Endothelial cell of umbilical vein (primary cell): ENCODE data around the gene IQGAP3. TPM values are rescaled to one million over a fixed set of nuclear protein-coding genes. Genes with fewer than 3 reads are reported as not detected.

Experiments
- BruUV-seq: library from RNA; stranded (reverse); fragments of 400-500 nt; replicated peaks from 2 replicates; lab custom pipeline; 2021; lab: Mats Ljungman, UMichigan
- CTCF ChIA-PET: fragments of 300-600, 350-600 bp; sonication (Branson Sonifier 250); formaldehyde crosslinking; loops from one replicate; lab custom pipeline; 2021; ENCODE audit warnings: antibody characterized with exemption, inconsistent platforms; lab: Charles Lee
- POLR2A ChIA-PET: fragments of 300-600, 350-600 bp; sonication (Branson Sonifier 250); formaldehyde crosslinking; loops from one replicate; lab custom pipeline; 2021; ENCODE audit warnings: antibody characterized with exemption, inconsistent platforms; lab: Charles Lee
- DNase-seq: peaks from one replicate; pipeline ENCODE4 v3.0.0-alpha.2; 2011; ENCODE audit warnings: low read depth, low spot score
- FAIRE-seq: peaks from 2 replicates; lab custom pipeline; 2011; peaks lifted over from hg19 to GRCh38; lab: Jason Lieb, UNC
- H2AFZ ChIP-seq: 2 replicates; pipeline ENCODE4 v1.6.0; 2012; ENCODE audit warnings: low read depth, low read length, control low read depth, inconsistent platforms
- H3K27ac ChIP-seq: 2 replicates; pipeline ENCODE4 v1.5.1; 2011; ENCODE audit warnings: low read depth, mild to moderate bottlenecking, control low read depth, low read length, moderate library complexity; ENCODE audit not compliant: insufficient read depth
- H3K27me3 ChIP-seq, 2 experiments: 2 replicates each; pipeline versions ENCODE4 v1.6.0 to v1.6.1; 2011; ENCODE audit warnings: low read length in 2 of 2, mixed read lengths in 1 of 2; ENCODE audit not compliant: control insufficient read depth in 2 of 2, insufficient read depth in 2 of 2
- H3K36me3 ChIP-seq, 2 experiments: 2 replicates in 1 of 2; 3 replicates in 1 of 2; pipeline ENCODE4 v1.5.1; 2011; ENCODE audit warnings: low read length in 2 of 2, mild to moderate bottlenecking in 1 of 2, moderate library complexity in 1 of 2; ENCODE audit not compliant: control insufficient read depth in 2 of 2, insufficient read depth in 2 of 2; ENCODE audit errors: extremely low read depth in 1 of 2
- H3K4me1 ChIP-seq: 3 replicates; pipeline ENCODE4 v1.5.1; 2011; ENCODE audit warnings: mild to moderate bottlenecking, low read length; ENCODE audit not compliant: control insufficient read depth, insufficient read depth; ENCODE audit errors: extremely low read depth
- H3K4me2 ChIP-seq: 2 replicates; pipeline ENCODE4 v1.6.1; 2011; ENCODE audit warnings: low read length, control low read depth, mixed read lengths; ENCODE audit not compliant: insufficient read depth
- H3K4me3 ChIP-seq, 3 experiments: fragments of 200-600 bp in 1 of 3; sonication (generic), shearing (Covaris generic) in 1 of 3; replicated peaks in 1 of 3; 2 replicates each; pipeline ENCODE4 v1.5.1; 2011 to 2016; ENCODE audit warnings: control low read depth in 3 of 3, low read length in 3 of 3, mild to moderate bottlenecking in 2 of 3, inconsistent platforms in 1 of 3, low read depth in 1 of 3, moderate library complexity in 1 of 3; ENCODE audit not compliant: insufficient read depth in 1 of 3
- H3K79me2 ChIP-seq: 2 replicates; pipeline ENCODE4 v1.6.0; 2012; ENCODE audit warnings: low read length, inconsistent platforms; ENCODE audit not compliant: control insufficient read depth, insufficient read depth
- H3K9ac ChIP-seq: replicated peaks from 2 replicates; pipeline ENCODE3; 2011; ENCODE audit warnings: low read length, control low read depth; ENCODE audit not compliant: insufficient read depth; ENCODE audit errors: extremely low read depth
- H3K9me1 ChIP-seq: replicated peaks from 3 replicates; pipeline ENCODE4 v1.6.0; 2011; ENCODE audit warnings: mild to moderate bottlenecking, low read length; ENCODE audit not compliant: control insufficient read depth, insufficient read depth; ENCODE audit errors: extremely low read depth
- H3K9me3 ChIP-seq: replicated peaks from 2 replicates; pipeline ENCODE4 v1.5.1; 2012; ENCODE audit warnings: low read length, inconsistent platforms; ENCODE audit not compliant: control insufficient read depth, insufficient read depth
- H4K20me1 ChIP-seq: replicated peaks from 2 replicates; pipeline ENCODE3; 2011; ENCODE audit warnings: mild to moderate bottlenecking, low read length; ENCODE audit not compliant: control insufficient read depth, insufficient read depth; ENCODE audit errors: extremely low read depth
- CTCF ChIP-seq, 2 donors: IDR thresholded peaks; 1 replicate in 1 of 2; 2 replicates in 1 of 2; pipeline ENCODE4 v1.5.1; 2011; ENCODE audit warnings: low read length in 2 of 2, mild to moderate bottlenecking in 2 of 2, moderate library complexity in 2 of 2, control low read depth in 1 of 2, inconsistent platforms in 1 of 2, low read depth in 1 of 2; ENCODE audit not compliant: insufficient read depth in 1 of 2; ENCODE audit errors: extremely low read depth in 1 of 2
- EZH2 ChIP-seq: IDR thresholded peaks from 2 replicates; pipeline ENCODE4 v1.6.1; 2012; ENCODE audit warnings: borderline replicate concordance, low read depth, mild to moderate bottlenecking, moderate library complexity, low read length, inconsistent platforms; ENCODE audit not compliant: severe bottlenecking
- FOS ChIP-seq: IDR thresholded peaks from 2 replicates; pipeline ENCODE4 v1.6.1; 2011; ENCODE audit warnings: mild to moderate bottlenecking, low read length, moderate library complexity, borderline replicate concordance; ENCODE audit not compliant: insufficient read depth
- GATA2 ChIP-seq: IDR thresholded peaks from 2 replicates; pipeline ENCODE4 v1.7.0; 2011; ENCODE audit warnings: low read depth, mild to moderate bottlenecking, moderate library complexity, mixed read lengths, low read length; ENCODE audit not compliant: insufficient read length, insufficient read depth
- JUN ChIP-seq: IDR thresholded peaks from 2 replicates; pipeline ENCODE4 v1.6.1; 2011; ENCODE audit warnings: borderline replicate concordance, low read depth; ENCODE audit not compliant: insufficient read length, insufficient read depth
- MAX ChIP-seq: IDR thresholded peaks from 2 replicates; pipeline ENCODE4 v1.6.1; 2011; ENCODE audit not compliant: insufficient read depth, insufficient read length
- MYC ChIP-seq: IDR thresholded peaks from one replicate; pipeline ENCODE4 v1.6.1; 2011; ENCODE audit warnings: mild to moderate bottlenecking, low read depth, low read length
- POLR2A ChIP-seq: IDR thresholded peaks from 2 replicates; pipeline ENCODE4 v1.6.1; 2012; ENCODE audit warnings: low read depth, mild to moderate bottlenecking, control low read depth, low read length
- POLR2AphosphoS5 ChIP-seq: IDR thresholded peaks from 2 replicates; pipeline ENCODE4 v1.6.1; 2012; ENCODE audit warnings: low read depth, mild to moderate bottlenecking, control low read depth, low read length, moderate library complexity; ENCODE audit not compliant: insufficient read depth
- dilution Hi-C: fragments of 300-500 bp; cut with MboI; formaldehyde crosslinking; loops from one replicate; pipeline ENCODE4 v1.15.0; 2019; ENCODE audit warnings: low sequenced_read_pairs; ENCODE audit not compliant: extremely low pct_ligation_motif_present
- intact Hi-C: fragments of 100-400 bp; cut with micrococcal nuclease; formaldehyde crosslinking; loops from one replicate; pipeline ENCODE4 v1.10.0; 2022
- polyA plus RNA-seq, 4 experiments: library from polyadenylated mRNA; depleted of rRNA in 3 of 4; stranded (reverse) in 3 of 4; unstranded in 1 of 4; fragments of >200 nt; gene quantifications; 2 replicates each; pipeline versions ENCODE4 v1.2.1 to v1.2.3, GENCODE V29; 2011 to 2012; ENCODE audit warnings: missing spikeins in 1 of 4
- total RNA-seq: library from RNA; stranded (reverse); gene quantifications from 2 replicates; pipeline ENCODE4 v1.2.3, GENCODE V29; 2021

The IQGAP3 gene
- total and polyA plus RNA-seq, 2 donors (not counting 3 experiments of a cell fraction or from before 2014, with no cell fraction given): 28.3 to 60.7 TPM

GRCh38 chr1:156560585-156561163 lies 11.7 kb downstream of the IQGAP3 start:
- dilution Hi-C loops: no loop called here
- no peaks in the 10 kb centered on the region for H3K27me3 ChIP-seq
- H4K20me1 ChIP-seq: no peaks in the 10 kb centered on the region
- no peak overlapping the region for H3K27ac ChIP-seq
- no peak overlapping the region for H2AFZ ChIP-seq
- TF ChIP-seq MAX: no peak
- no peak for TF ChIP-seq JUN
- no peak for TF ChIP-seq EZH2
- no peak for TF ChIP-seq POLR2A
- TF ChIP-seq GATA2: no peak
- TF ChIP-seq CTCF (IDR thresholded peaks at IDR 0.05; ENCODE audit: extremely low read depth in 1 of 2, insufficient read depth in 1 of 2, low read depth in 1 of 2, low read length in 2 of 2): no peak
- TF ChIP-seq MYC: no peak
- TF ChIP-seq POLR2AphosphoS5: no peak
- no peak for TF ChIP-seq FOS
- ChIA-PET CTCF (interaction anchor here (1.0 kb wide), 1 partner anchor 80 kb away, joined by 3 read pairs; no protein-coding TSS in a partner anchor), POLR2A (no interaction called here)
- intact Hi-C loops: loop anchor here (10.0 kb wide), 1 partner anchor 1074 kb away; no protein-coding TSS in a partner anchor
- H3K79me2 ChIP-seq: no peaks in the 10 kb centered on the region
- no TSS peak for BruUV-seq
- H3K9ac ChIP-seq: no peak overlapping the region
- peaks cover 12 to 23% of the 10 kb centered on the region in 2 experiments for H3K36me3 ChIP-seq
- H3K4me2 ChIP-seq: no peak overlapping the region
- no peaks in the 10 kb centered on the region for H3K9me1 ChIP-seq
- FAIRE-seq (no peak), DNase-seq (no peak)
- no peaks in the 10 kb centered on the region for H3K4me1 ChIP-seq
- H3K4me3 ChIP-seq: no peak overlapping the region
- H3K9me3 ChIP-seq: no peaks in the 10 kb centered on the region
